Erythroblast (primary cell): ENCODE results near the gene PGLYRP2.

Experiments
- GATA1 ChIP-seq: IDR thresholded peaks from 2 replicates; pipeline ENCODE4 v1.6.1; 2011; ENCODE audit warnings: low read depth, mild to moderate bottlenecking, control low read depth, low read length, moderate library complexity
- POLR2A ChIP-seq: IDR thresholded peaks from 2 replicates; pipeline ENCODE4 v1.6.1; 2011; ENCODE audit warnings: mild to moderate bottlenecking, low read length

- TF ChIP-seq POLR2A = no peak
- no peak for TF ChIP-seq GATA1
These were observed 42.5 kb downstream of the PGLYRP2 start for GRCh38 chr19:15436826-15437110.
